Measurements from ENCODE around the gene LGALS4.
"Not testable (repeated sequence)": the region's sequence is repeated elsewhere in the genome, so short reads cannot be mapped to it uniquely, and the experiment has no call there.

LGALS4 gene

DNA sequence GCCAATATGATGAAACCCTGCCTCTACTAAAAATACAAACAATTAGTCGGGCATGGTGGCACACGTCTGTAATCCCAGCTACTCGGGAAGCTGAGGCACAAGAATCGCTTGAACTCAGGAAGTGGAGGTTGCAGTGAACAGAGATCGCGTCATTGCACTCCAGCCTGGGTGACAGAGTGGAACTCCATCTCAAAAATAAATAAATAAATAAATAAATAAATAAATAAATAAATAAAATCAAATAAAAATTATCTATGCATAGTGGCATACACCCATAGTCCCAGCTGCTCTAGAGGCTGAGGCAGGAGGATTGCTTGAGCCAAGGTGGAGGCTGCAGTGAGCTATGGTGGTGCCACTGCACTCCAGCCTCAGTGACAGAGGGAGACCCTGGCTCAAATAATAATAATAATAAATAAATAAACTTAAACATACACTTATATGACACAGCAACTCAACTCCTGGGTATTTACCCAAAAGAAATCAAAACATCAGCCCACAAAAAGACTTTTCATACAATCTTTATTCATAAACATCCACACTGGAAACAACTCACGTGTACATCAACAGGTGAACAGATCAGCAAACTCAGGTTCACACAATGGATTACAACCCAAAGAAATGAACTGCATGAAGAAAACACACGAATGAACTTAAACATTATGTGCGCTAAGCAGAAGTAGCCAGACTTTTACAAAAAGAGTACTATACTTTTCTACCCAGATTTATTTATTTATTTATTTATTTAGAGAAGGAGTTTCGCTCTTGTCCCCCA lies 46.3 kb downstream of the LGALS4 start:
- DNase-seq: no peak

DNA sequence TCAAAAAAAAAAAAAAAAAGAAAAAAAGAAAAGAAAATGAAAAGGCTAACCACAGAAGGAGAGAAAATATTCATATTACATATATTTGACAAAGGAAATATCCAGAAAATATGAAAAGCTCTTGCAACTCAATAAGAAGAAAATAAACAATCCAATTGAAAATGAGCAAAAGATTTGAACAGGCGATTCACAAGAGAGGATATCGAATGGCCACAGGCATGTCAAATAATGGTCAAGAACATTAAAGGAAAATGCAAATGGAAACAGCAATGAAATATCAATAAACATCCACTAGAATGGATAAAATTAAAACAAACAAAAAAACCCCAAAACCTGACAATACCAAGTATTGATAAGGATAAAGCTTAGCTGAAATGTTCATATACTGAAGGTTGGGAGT lies 47.5 kb downstream of the LGALS4 start:
- DNase-seq: no peak

DNA sequence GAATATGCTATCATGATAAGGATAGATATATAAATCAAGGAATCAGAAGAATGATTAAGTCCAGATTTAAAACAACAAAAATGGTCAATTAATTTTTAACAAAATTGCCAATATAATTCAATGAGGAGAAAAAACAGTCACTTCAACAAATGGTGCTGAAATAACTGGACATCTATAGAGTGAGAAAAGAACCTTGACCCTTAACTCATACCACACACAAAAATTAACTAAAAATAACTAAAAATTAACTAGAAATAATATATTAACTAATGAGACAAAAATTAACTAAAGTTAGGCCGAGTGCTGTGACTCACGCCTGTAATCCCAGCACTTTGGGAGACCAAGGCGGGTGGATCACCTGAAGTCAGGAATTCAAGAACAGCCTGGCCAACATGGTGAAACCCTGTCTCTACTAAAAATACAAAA lies 48.9 kb downstream of the LGALS4 start:
- no peak for DNase-seq

DNA sequence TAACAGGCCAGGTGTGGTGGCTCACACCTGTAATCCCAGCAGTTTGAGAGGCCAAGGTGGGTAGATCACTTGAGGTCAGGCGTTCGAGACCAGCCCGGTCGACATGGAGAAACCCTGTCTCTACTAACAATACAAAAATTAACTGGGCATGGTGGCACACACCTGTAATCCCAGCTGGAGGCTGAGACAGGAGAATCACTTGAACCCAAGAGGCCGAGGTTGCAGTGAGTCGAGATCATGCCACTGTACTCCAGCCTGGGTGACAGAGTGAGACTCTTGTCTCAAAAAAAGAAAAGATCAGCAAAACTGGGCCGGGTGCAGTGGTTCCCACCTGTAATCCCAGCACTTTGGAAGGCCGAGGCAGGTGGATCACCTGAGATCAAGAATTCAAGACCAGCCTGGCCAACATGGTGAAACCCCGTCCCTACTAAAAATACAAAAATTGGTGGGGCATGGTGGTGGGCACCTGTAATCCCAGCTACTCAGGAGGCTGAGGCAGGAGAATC lies 50.8 kb downstream of the LGALS4 start:
- DNase-seq: not testable (repeated sequence)

DNA sequence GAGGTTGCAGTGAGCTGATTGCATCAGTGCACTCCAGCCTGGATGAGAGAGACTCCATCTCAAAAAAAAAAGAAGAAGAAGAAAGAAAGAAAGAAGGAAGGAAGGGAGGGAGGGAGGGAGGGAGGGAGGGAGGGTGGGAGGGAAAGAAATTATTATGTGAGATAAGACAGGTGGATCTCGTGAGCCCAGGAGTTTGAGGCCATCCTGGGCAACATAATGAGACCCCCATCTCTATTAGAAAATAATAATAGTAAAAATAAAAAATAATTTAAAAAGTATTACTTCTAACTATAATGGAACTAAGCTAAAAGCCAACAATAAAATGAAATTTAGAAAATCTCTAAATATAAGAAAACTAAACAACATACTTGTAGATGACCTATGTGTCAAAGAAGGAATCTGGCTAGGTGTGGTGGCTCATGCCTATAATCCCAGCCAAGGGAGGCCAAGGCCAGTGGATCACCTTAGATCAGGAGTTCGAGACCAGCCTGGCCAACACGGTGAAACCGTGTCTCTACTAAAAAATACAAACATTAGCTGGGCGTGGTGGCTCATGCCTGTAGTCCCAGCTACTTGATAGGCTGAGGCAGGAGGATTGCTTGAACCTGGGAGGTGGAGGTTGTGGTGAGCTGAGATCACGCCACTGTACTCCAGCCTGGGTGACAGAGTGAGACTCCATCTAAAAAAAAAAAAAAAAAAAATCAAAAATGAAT lies 51.8 kb downstream of the LGALS4 start:
- DNase-seq: not testable (repeated sequence)

DNA sequence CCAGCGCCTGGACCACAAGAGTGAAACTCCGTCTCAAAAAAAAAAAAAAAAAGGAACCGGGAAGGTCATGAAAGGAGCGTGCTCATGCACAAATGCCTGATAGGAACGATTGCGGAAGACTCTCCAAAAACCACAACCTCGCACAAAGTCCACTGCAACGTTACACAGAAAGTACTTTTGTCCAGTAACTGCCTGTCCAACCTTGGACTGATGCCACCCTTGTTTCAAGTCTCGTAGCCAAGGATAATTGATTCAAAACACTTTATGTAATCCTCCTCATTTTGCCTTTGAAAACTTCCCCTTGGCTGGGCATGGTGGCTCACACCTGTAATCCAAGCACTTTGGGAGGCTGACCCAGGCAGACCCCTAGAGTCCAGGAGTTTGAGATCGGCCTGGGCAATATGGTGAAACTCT lies 53.1 kb downstream of the LGALS4 start:
- no peak for DNase-seq

DNA sequence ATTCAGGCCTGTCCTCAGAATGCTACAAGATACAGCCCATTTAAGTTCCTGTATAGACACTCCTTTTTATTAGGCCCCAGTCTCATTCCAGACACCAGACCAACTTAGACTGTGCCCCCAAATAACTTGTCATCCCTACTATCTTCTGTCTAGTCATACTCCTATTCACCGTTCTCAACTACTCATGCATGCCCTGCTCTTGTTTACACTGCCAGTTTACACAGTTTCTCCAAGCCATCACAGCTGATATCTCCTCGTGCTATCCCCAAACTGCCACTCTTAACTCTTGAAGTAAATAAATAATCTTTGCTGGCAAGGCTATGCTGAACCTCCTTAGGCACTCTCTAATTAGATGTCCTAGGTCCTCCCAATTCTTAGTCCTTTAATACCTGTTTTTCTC lies 58.5 kb downstream of the LGALS4 start:
- not testable (repeated sequence) for DNase-seq

DNA sequence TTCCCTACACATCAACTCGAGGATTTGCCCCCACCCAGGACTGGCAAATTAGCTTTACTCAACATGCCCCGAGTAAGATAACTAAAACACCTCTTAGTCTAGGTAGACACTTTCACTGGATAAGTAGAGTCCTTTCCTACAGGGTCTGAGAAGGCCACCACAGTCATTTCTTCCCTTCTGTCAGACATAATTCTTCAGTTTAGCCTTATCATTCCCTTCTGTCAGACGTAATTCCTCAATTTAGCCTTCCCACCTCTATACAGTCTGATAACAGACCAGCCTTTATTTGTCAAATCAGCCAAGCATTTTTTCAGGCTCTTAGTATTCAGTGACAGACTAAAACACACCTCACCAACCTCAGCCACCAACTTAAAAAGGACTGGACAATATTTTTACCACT lies 59.0 kb downstream of the LGALS4 start:
- not testable (repeated sequence) for DNase-seq

All from NCI-H187 treated with DMSO at 0.1 percent for 48 hours (cell line).